A549 treated with ZK216348 at 1 μM for 4 hours (cell line): ENCODE data around the gene FZD8. TPM values are rescaled to one million over a fixed set of nuclear protein-coding genes. Genes with fewer than 3 reads are reported as not detected.

Experiments
- total RNA-seq: library from RNA; stranded (reverse); fragments of 200-300 nt; extraction: Qiagen RNA extraction; gene quantifications from 5 replicates; pipeline ENCODE4 v1.2.3, GENCODE V29; 2022; ENCODE audit warnings: low read depth

Gene FZD8, protein sequence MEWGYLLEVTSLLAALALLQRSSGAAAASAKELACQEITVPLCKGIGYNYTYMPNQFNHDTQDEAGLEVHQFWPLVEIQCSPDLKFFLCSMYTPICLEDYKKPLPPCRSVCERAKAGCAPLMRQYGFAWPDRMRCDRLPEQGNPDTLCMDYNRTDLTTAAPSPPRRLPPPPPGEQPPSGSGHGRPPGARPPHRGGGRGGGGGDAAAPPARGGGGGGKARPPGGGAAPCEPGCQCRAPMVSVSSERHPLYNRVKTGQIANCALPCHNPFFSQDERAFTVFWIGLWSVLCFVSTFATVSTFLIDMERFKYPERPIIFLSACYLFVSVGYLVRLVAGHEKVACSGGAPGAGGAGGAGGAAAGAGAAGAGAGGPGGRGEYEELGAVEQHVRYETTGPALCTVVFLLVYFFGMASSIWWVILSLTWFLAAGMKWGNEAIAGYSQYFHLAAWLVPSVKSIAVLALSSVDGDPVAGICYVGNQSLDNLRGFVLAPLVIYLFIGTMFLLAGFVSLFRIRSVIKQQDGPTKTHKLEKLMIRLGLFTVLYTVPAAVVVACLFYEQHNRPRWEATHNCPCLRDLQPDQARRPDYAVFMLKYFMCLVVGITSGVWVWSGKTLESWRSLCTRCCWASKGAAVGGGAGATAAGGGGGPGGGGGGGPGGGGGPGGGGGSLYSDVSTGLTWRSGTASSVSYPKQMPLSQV
- 3.2 to 7.0 TPM (median 6.1 TPM) in 5 replicates for total RNA-seq

DNA sequence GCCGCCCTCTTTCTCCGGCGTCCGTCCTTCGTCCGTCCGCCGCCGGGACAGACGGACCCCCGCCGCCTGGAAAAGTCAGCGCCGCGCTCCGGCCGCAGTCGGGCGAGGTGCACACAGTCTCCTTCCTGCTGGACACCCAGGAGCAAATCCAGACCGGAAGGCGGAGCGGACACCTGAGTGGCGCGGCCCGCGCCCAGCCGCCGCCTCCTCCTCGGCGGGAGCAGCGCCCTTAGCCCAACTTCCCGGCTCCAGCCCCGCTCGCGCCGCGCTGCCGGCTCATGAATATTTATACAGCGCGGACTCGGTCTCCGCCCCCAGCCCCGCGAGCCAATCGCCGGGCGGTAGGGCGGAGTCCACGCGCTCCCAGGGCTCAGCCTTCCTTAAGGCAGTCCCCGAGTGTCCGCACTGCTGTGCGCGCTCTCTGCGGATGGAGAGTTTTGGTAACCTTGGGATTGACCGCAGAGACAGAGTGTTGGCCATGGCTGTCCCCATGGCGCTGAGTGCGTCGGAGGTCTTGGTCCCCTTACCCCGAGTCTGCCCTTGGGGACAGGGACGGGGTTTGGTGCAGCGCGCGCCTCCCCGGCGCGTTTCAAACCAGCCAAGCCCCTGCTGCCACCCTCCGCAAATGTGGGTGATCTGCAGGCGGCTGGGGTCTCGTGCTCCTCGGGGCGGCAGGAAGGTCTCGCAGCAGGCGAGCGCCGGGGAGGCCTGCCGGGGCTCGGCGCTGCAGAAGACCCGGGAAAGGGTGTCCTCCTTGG, at the start of gene FZD8:
Gene FZD8 (minus strand): TSS at position 262 of the 758 bp plus-strand sequence. CDS start 867 bp downstream, outside the sequence.

DNA sequence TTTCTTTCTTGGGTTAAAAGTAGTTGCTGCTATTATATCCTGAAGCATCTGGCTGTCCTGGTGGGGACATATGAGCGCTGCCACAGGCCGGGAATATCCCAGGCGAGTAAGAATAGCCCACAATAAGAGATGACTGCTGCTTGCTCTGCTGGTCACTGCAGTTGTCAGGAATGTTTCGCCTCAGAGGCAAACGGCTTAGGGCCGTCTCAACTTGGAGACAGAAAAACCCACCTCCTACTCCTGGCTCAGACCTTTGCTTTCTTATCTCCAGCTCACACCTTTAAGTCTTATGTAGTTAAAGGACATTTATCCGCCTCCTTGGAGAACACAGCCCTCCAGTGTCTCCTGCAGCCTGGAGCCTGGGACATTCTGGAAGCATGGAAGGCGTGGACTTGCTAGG, 36.9 kb downstream of the FZD8 start, which contains the start of gene GJD4:
Gene GJD4 (plus strand): TSS at position 151 of the 400 bp plus-strand sequence. CDS start 227 bp downstream, at position 378.

Other genes starting within 250 kb of the FZD8 start
- gene GJD4, start 37.0 kb downstream of the FZD8 start, total RNA-seq: not detected in 5 replicates